Rectal smooth muscle tissue (tissue), 1 donor: ENCODE measurements around the gene SPANXN4.

Experiments used
- H3K27ac ChIP-seq: one replicate; pipeline ENCODE4 v1.7.0; 2013; ENCODE audit warnings: low read depth, low read length, inconsistent platforms
- H3K27me3 ChIP-seq: one replicate; pipeline ENCODE4 v1.7.0; 2013; ENCODE audit warnings: low read length; ENCODE audit not compliant: control insufficient read depth, insufficient read depth
- H3K36me3 ChIP-seq: one replicate; pipeline ENCODE4 v1.7.0; 2013; ENCODE audit warnings: low read length; ENCODE audit not compliant: control insufficient read depth, insufficient read depth
- H3K4me1 ChIP-seq: one replicate; pipeline ENCODE4 v1.7.0; 2013; ENCODE audit warnings: low read length; ENCODE audit not compliant: control insufficient read depth, insufficient read depth
- H3K4me3 ChIP-seq: one replicate; pipeline ENCODE4 v1.7.0; 2013; ENCODE audit warnings: low read length
- H3K9ac ChIP-seq: one replicate; pipeline ENCODE4 v1.7.0; 2013; ENCODE audit warnings: low read length

The SPANXN4 gene, protein sequence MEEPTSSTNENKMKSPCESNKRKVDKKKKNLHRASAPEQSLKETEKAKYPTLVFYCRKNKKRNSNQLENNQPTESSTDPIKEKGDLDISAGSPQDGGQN

DNA sequence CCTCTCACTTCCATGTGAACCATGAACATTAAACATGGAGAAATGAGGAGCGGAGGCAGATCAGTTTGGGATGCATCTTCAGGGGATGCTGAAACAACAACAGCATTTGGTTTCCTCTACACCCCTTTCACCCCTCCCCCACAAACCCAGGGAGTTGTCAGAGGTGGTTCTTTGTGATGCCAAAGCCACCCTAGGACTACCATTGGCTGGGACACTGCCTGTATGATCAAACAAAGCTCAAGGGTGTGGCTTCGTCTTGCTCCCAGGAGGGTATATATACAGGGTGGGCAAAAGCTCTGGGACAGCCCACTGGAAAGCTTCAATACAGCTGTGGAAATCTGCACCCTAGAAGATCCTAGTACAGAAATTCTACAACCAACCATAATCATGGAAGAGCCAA is at the start of gene SPANXN4:
Gene SPANXN4, plus strand, starts transcription at position 301 of the 400 bp plus-strand sequence. Its CDS starts 87 bp downstream, at position 388.
- Histone ChIP-seq H3K27ac (no peak within 1 kb of the TSS), H3K36me3 (no peaks in the 10 kb centered on the region), H3K9ac (no peak within 1 kb of the TSS), H3K27me3 (no peaks in the 10 kb centered on the region), H3K4me1 (no peaks in the 10 kb centered on the region), H3K4me3 (no peak within 1 kb of the TSS)

DNA sequence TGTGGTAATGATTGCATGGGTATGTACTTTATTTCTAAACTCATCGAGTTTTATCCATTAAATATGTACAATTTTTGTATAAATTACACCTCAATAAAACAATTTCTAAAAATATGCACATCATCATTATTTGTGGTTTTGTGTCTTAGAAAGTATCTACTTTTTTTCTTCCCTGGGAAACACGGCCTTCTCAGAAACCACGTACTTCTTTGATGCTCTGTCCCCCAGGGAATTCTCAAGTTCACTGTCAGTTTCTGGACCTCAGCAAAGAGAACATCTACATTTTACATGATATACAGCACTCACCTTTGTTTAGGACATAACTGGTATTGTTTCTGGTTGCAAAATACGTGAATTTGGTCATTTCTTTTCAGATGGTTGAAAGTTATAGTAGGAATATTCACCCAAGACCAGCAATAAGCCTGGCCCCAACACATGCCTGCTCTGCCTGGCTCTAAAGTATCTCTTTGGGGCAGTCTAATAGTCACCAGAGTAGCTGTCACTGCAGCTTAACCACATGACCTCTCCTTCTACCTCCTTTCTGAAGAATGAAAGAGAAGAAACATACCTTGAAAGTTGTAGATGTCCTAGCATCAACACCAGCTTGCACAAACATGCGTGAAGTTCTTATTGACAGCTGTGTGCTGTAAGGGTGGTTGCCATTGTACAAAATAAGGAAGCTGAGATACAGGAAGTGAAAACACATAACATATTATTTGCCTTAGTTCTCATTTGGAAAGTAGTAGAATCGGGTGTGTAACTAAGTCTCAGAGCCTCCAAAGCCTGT is 48.4 kb upstream of the SPANXN4 start:
- Histone ChIP-seq H3K9ac (no peak overlapping the region), H3K4me1 (no peaks in the 10 kb centered on the region), H3K4me3 (no peak overlapping the region), H3K36me3 (no peaks in the 10 kb centered on the region), H3K27me3 (no peaks in the 10 kb centered on the region), H3K27ac (no peak overlapping the region)

DNA sequence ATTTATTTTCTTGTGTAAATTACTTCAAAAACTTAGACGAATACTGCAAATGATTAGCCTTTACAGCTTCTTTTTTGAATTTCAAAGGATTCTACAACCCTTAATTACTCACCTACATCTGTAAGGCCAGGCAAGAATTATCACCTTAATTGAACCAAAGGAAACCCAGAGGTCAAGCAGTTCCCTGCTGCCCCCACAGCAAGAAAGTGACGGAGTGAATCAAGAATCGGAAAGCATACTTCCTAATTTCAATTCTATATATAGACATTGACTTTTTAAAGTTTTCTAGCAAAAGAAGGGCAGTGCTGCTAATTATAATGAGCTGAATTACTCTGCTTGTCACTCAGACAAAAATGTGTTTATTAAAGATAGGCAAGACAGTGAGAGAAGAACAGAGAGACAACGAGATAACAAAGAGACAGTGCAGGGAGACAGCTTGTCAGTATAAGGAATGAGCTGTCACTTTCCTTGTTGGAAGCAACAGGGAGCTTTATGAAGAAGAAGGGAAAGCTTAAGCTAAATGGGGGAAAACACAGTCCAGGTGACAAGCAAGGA is 47.5 kb upstream of the SPANXN4 start:
- Histone ChIP-seq H3K27ac (no peak overlapping the region), H3K4me3 (no peak overlapping the region), H3K4me1 (no peaks in the 10 kb centered on the region), H3K36me3 (no peaks in the 10 kb centered on the region), H3K9ac (no peak overlapping the region), H3K27me3 (no peaks in the 10 kb centered on the region)

DNA sequence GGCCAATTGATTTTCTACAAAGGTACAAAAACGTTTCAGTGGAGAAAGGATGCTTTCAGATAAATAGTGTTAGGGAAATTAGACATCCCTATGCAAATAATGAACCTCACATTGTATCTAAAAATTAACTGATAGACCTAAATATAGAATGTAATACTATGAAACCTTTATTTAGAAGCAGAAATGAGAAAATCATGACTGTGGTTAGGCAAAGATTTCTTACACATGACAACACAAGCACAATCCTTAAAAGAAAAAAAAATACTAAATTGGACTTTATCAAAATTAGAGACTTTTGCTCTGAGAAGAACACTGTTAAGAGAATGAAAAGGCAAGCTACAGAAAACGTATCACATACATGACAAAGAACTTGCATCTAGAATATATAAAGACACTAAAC is 43.0 kb upstream of the SPANXN4 start:
- H3K27ac ChIP-seq, result no peak overlapping the region
- no peak overlapping the region for H3K9ac ChIP-seq
- H3K27me3 ChIP-seq, result no peaks in the 10 kb centered on the region
- H3K4me3 ChIP-seq, result no peak overlapping the region
- no peaks in the 10 kb centered on the region for H3K4me1 ChIP-seq
- H3K36me3 ChIP-seq, result no peaks in the 10 kb centered on the region

DNA sequence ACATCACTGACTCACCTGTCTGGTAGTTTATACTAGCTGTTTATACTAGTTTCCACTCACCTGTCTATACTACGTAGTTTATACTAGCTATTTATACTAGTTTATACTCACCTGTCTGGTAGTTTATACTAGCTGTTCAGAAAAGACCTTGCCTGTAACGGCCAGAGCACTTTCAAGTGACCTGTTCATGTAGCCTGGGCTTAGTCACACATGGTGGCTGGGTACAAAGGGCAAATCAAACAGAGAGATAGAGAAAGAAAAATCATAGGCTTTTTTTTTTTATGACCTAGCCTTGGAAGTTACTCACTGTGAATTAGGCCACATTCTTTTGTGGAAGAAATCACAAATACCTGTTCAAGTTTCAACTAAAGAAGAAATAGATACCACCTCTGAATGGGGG is 30.7 kb upstream of the SPANXN4 start:
- no peak overlapping the region for H3K4me3 ChIP-seq
- H3K36me3 ChIP-seq, result no peaks in the 10 kb centered on the region
- H3K9ac ChIP-seq, result no peak overlapping the region
- H3K4me1 ChIP-seq, result no peaks in the 10 kb centered on the region
- no peak overlapping the region for H3K27ac ChIP-seq
- no peaks in the 10 kb centered on the region for H3K27me3 ChIP-seq

DNA sequence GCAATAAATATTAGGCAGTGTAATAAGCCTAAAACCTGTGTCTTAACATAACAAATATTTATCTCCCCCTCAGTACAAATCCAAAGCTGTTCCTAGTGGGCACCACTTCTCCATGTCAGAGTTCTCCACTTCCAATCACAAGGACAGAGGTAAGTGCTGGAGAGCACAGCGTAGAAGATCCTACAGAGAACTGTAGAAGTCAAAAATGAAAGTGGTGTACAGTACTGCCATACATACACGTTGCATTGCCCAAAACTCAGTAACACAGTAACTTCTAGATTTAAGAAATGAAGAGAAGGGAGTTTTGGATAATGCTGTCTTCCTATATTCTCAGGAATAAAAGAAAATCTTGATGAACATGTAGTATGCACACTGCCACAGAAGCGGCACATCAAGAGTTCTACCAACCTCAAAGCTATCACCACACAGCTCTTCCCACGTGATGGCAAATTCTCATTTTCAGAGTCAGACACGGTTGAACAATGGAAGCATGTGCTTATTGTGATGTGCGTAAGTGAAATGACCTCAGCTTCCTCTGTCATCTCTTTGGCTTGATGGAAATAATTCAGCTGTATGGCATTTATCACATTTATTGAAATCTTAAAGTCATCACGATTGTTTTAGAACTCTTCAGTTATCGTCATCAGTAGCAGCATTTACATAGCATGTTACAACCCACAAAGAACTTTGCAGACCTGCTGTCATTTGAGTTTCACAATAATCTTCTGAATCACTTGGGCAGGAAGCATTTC is 27.1 kb upstream of the SPANXN4 start:
- Histone ChIP-seq H3K27ac (no peak overlapping the region), H3K36me3 (no peaks in the 10 kb centered on the region), H3K4me3 (no peak overlapping the region), H3K27me3 (no peaks in the 10 kb centered on the region), H3K9ac (no peak overlapping the region), H3K4me1 (no peaks in the 10 kb centered on the region)

DNA sequence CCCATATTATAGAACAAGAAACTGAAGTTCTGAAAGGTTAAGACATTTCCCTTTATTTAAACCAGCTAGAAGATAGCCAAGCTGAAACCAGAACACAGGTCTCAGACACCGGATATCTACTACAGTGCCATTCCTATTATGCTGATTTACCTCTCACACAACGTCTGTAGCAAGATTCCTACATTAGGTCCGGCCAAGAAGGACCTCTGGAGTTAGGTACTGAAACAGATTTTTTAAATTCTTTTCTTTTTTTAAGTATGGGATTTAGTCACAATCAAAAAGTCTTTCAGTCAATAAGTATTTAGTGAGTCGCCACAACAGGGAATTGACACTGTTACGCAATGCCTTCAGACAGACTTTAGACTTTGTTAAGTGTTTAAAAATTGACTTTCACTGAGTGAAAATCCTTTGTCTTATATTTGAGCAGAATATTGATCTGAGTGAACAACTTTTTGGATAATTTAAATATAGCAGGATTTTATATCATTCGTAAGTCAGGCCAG is 26.5 kb upstream of the SPANXN4 start:
- H3K27me3 ChIP-seq, result no peaks in the 10 kb centered on the region
- H3K4me3 ChIP-seq, result no peak overlapping the region
- H3K27ac ChIP-seq, result no peak overlapping the region
- H3K36me3 ChIP-seq, result no peaks in the 10 kb centered on the region
- H3K9ac ChIP-seq, result no peak overlapping the region
- H3K4me1 ChIP-seq, result no peaks in the 10 kb centered on the region

DNA sequence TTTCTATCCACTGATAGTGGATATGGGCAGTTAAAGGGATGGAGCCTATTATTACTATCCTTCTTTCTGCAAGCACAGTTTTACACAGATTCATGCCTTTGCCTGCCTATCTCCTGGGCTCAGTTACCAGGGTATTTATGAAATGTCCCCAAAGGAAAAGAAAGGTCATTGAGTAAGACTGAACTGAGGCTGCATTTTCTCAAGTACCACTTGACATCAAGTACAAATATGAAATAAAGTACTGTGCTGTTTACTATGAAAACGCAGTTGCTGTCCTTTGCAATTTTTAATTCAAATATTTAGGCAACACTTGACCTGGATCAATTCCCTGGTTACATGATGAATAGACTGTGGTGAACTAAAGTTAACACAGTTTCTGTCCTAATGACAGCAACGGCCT is 23.5 kb upstream of the SPANXN4 start:
- Histone ChIP-seq H3K36me3 (no peaks in the 10 kb centered on the region), H3K9ac (no peak overlapping the region), H3K27me3 (no peaks in the 10 kb centered on the region), H3K4me3 (no peak overlapping the region), H3K27ac (no peak overlapping the region), H3K4me1 (no peaks in the 10 kb centered on the region)

DNA sequence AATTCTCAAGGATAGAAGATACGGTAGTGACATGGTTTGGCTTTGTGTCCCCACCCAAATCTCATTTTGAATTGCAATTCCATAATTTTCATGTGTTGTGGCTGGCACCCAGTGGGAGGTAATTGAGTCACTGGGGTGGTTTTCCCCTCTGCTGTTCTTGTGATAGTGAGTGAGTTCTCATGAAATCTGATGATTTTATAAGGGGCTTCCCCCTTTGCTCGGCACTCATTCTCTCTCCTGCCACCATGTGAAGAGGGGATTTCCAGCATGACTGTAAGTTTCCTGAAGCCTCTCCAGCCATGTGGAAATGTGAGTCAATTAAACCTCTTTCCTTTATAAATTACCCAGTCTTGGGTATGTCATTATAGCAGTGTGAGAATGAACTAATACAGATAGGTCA is 8.5 kb upstream of the SPANXN4 start:
- Histone ChIP-seq H3K4me3 (no peak overlapping the region), H3K4me1 (no peaks in the 10 kb centered on the region), H3K27me3 (no peaks in the 10 kb centered on the region), H3K9ac (no peak overlapping the region), H3K27ac (no peak overlapping the region), H3K36me3 (no peaks in the 10 kb centered on the region)

DNA sequence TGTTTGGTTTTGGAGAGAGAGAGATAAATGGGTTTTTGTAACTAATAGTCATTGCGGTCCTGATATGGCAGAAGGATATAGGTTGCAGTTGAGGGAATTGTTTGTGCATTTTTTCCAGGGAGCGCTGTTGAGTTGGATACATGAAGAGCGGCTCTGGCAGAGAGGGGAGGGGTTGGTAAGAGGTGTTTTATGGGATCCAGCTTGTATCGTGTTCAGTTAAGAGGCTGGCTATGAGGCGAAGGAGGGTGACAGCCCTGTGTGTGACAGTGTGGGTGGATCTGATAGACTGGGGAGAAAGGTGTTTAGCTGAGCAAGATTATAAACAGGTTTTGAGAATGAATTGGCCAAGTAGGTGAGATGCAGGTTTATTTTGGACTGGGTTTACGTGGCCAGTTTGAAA is 1.5 kb downstream of the SPANXN4 start:
- Histone ChIP-seq H3K4me1 (no peaks in the 10 kb centered on the region), H3K4me3 (no peak overlapping the region), H3K36me3 (no peaks in the 10 kb centered on the region), H3K9ac (no peak overlapping the region), H3K27ac (no peak overlapping the region), H3K27me3 (no peaks in the 10 kb centered on the region)

DNA sequence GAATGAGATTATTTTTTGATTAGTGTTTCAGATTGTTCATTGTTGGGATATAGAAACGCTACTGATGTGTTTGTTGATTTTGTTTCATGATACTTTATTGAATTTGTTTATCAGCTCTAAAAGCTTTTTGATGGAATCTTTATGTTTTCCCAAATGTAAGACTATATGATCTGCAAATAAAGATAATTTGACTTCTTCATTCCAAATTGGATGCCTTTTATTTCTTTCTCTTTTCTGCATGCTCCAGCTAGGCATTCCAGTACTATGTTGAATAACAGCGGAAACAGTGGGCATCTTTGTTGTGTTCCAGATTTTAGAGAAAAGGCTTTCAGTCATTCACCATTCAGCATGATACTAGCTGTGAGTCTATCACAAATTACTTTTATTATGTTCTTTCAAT is 21.8 kb downstream of the SPANXN4 start:
- H3K9ac ChIP-seq, result no peak overlapping the region

DNA sequence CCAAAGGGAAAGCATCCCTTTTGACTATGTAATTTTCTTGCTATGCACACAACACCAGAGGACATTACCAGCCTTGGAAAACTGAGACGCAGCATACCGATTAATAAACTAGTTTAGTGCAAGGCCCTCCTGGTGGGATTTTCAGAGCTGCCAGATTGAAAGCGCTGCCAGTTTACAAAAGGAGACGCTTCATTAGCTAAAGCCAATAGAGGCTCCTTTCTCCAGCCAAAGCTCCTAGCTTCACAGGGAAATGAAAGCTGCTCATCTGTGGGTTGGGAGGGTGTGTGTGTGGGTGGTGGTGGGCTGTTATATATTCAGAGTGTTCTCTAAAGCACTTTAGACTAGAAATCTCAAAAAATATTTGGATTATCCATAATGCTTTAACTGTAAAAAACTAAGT is 32.4 kb downstream of the SPANXN4 start:
- Histone ChIP-seq H3K4me1 (no peaks in the 10 kb centered on the region), H3K9ac (no peak overlapping the region), H3K27me3 (peaks cover 2% of the 10 kb centered on the region), H3K4me3 (no peak overlapping the region), H3K27ac (no peak overlapping the region), H3K36me3 (no peaks in the 10 kb centered on the region)

More for the DNA sequence above, 21.8 kb downstream of the SPANXN4 start:
- no peak overlapping the region for H3K4me3 ChIP-seq
- no peaks in the 10 kb centered on the region for H3K36me3 ChIP-seq
- no peak overlapping the region for H3K27ac ChIP-seq
- H3K4me1 ChIP-seq, result no peaks in the 10 kb centered on the region
- no peaks in the 10 kb centered on the region for H3K27me3 ChIP-seq
